ENCODE measurements around the gene NCF2.

The NCF2 gene

DNA sequence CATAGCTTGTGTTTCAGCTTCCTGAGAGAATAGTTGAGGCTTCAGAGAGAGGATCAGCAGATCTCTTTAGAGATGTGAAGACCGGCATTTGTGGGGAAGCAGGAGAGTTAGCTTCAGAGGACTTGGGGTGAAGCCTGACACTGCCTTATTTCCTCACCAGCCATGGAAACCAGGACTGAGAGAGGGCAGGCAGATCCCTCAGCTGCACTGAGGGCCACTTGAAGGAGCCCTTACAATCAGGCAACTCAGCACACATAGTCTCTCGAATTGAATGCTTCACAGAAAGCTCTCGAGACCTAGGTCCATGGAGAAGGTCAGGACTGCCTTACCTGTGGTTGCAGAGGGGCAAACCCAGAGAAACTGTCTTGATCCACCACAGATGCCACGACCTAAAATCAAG, 19.8 kb downstream of the NCF2 start:
- Histone ChIP-seq H3K4me1 (ENCODE audit: control insufficient read depth in 1 of 2, insufficient read depth in 2 of 2, low read length in 2 of 2) (peaks cover 7 to 18% of the 10 kb centered on the region in 2 experiments), H3K9me3 (ENCODE audit: insufficient read depth, low read depth, low read length) (no peaks in the 10 kb centered on the region), H2BK5ac (ENCODE audit: low read depth, low read length, poor library complexity) (no peak overlapping the region), H3K27me3 (ENCODE audit: insufficient read depth, low read length) (no peaks in the 10 kb centered on the region), H2AFZ (ENCODE audit: insufficient read depth, low read length, poor library complexity) (no peak overlapping the region), H4K12ac (ENCODE audit: low read depth, low read length) (no peak overlapping the region), H4K8ac (ENCODE audit: low read depth, low read length) (no peak overlapping the region), H3K79me1 (ENCODE audit: low read length) (peaks cover 12% of the 10 kb centered on the region), H3K27ac (ENCODE audit: low read depth, low read length) (no peak overlapping the region), H3K4me3 (ENCODE audit: low read depth, low read length) (no peak overlapping the region), H2BK120ac (ENCODE audit: insufficient read depth, low read length, poor library complexity) (peak overlapping the region; percentile 73), H2BK12ac (ENCODE audit: low read length) (peak overlapping the region; percentile 62), H3K36me3 (ENCODE audit: control insufficient read depth in 1 of 2, insufficient read depth in 2 of 2, low read length in 2 of 2) (peaks cover 2 to 3% of the 10 kb centered on the region in 2 experiments), H4K91ac (ENCODE audit: low read depth, low read length) (peak overlapping the region; percentile 45), H2AK5ac (ENCODE audit: low read length) (peak overlapping the region; percentile 7), H3K4ac (ENCODE audit: low read depth, low read length) (no peak overlapping the region), H3K14ac (ENCODE audit: low read length) (peak overlapping the region; percentile 9), H3K4me2 (ENCODE audit: low read length) (no peak overlapping the region), H3K18ac (ENCODE audit: low read length) (no peak overlapping the region), H3K9ac (ENCODE audit: low read length) (no peak overlapping the region), H3K79me2 (ENCODE audit: control insufficient read depth, insufficient read depth, low read length, poor library complexity) (no peaks in the 10 kb centered on the region), H3K23ac (ENCODE audit: low read length) (no peak overlapping the region)
- no CpG with 5 or more reads among the region's 4 CpGs for WGBS (ENCODE audit: extremely low coverage, insufficient coverage, insufficient read length)
- no peak for DNase-seq

DNA sequence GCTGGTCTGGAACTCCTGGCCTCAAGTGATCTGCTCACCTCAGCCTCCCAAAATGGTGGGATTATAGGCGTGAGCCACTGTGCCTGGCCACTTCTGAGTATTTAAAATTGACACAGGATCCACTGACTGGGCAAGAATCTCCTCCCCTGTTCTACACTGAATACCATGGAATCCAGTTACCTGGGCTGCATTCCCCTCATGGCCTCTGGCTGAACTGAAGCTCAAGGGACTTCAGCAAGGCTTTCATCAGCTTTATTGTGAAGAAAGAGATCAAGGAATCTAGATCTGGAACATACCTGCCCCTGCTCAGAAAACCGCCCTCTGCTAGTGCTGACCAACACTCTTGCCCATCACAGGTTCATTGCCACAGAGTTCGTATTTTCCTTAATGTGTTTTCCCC, 20.5 kb downstream of the NCF2 start:
- peak; percentile 39 to 80 for DNase-seq
- Histone ChIP-seq H3K4me1 (ENCODE audit: control insufficient read depth in 1 of 2, insufficient read depth in 2 of 2, low read length in 2 of 2) (peaks cover 7 to 18% of the 10 kb centered on the region in 2 experiments), H2AK5ac (ENCODE audit: low read length) (peak overlapping the region; percentile 18), H3K23ac (ENCODE audit: low read length) (no peak overlapping the region), H4K91ac (ENCODE audit: low read depth, low read length) (peak overlapping the region; percentile 45), H2AFZ (ENCODE audit: insufficient read depth, low read length, poor library complexity) (no peak overlapping the region), H3K36me3 (ENCODE audit: control insufficient read depth in 1 of 2, insufficient read depth in 2 of 2, low read length in 2 of 2) (peaks cover 2 to 4% of the 10 kb centered on the region in 2 experiments), H2BK12ac (ENCODE audit: low read length) (peak overlapping the region; percentile 62), H3K27ac (ENCODE audit: low read depth, low read length) (peak overlapping the region; percentile 19), H4K8ac (ENCODE audit: low read depth, low read length) (peak overlapping the region; percentile 43), H3K9ac (ENCODE audit: low read length) (no peak overlapping the region), H3K4me3 (ENCODE audit: low read depth, low read length) (no peak overlapping the region), H2BK5ac (ENCODE audit: low read depth, low read length, poor library complexity) (peak overlapping the region; percentile 23), H4K12ac (ENCODE audit: low read depth, low read length) (no peak overlapping the region), H3K79me1 (ENCODE audit: low read length) (peaks cover 12% of the 10 kb centered on the region), H3K14ac (ENCODE audit: low read length) (peak overlapping the region; percentile 30), H3K18ac (ENCODE audit: low read length) (no peak overlapping the region), H3K27me3 (ENCODE audit: insufficient read depth, low read length) (no peaks in the 10 kb centered on the region), H3K4ac (ENCODE audit: low read depth, low read length) (no peak overlapping the region), H3K79me2 (ENCODE audit: control insufficient read depth, insufficient read depth, low read length, poor library complexity) (no peaks in the 10 kb centered on the region), H3K4me2 (ENCODE audit: low read length) (no peak overlapping the region), H2BK120ac (ENCODE audit: insufficient read depth, low read length, poor library complexity) (peak overlapping the region; percentile 73), H3K9me3 (ENCODE audit: insufficient read depth, low read depth, low read length) (no peaks in the 10 kb centered on the region)
- WGBS (ENCODE audit: extremely low coverage, insufficient coverage, insufficient read length) = no CpG with 5 or more reads among the region's 3 CpGs

GRCh38 chr1:183569141-183569540, 21.1 kb downstream of the NCF2 start:
- no peak overlapping the region for H3K23ac ChIP-seq (ENCODE audit: low read length)
- no peak overlapping the region for H2AFZ ChIP-seq (ENCODE audit: insufficient read depth, low read length, poor library complexity)
- no peak overlapping the region for H3K14ac ChIP-seq (ENCODE audit: low read length)
- no peak overlapping the region for H4K12ac ChIP-seq (ENCODE audit: low read depth, low read length)
- peaks cover 2 to 4% of the 10 kb centered on the region in 2 experiments for H3K36me3 ChIP-seq (ENCODE audit: control insufficient read depth in 1 of 2, insufficient read depth in 2 of 2, low read length in 2 of 2)
- H2BK12ac ChIP-seq (ENCODE audit: low read length) = no peak overlapping the region
- no peak overlapping the region for H4K91ac ChIP-seq (ENCODE audit: low read depth, low read length)
- H3K79me1 ChIP-seq (ENCODE audit: low read length) = peaks cover 12% of the 10 kb centered on the region
- H2BK120ac ChIP-seq (ENCODE audit: insufficient read depth, low read length, poor library complexity) = no peak overlapping the region
- no peaks in the 10 kb centered on the region for H3K9me3 ChIP-seq (ENCODE audit: insufficient read depth, low read depth, low read length)
- no peaks in the 10 kb centered on the region for H3K27me3 ChIP-seq (ENCODE audit: insufficient read depth, low read length)
- H3K27ac ChIP-seq (ENCODE audit: low read depth, low read length) = peak overlapping the region; percentile 59
- H3K4me1 ChIP-seq (ENCODE audit: control insufficient read depth in 1 of 2, insufficient read depth in 2 of 2, low read length in 2 of 2) = peaks cover 7 to 18% of the 10 kb centered on the region in 2 experiments
- no peak overlapping the region for H3K4me3 ChIP-seq (ENCODE audit: low read depth, low read length)
- no peak overlapping the region for H3K4ac ChIP-seq (ENCODE audit: low read depth, low read length)
- no peak overlapping the region for H3K18ac ChIP-seq (ENCODE audit: low read length)
- no peak overlapping the region for H2BK5ac ChIP-seq (ENCODE audit: low read depth, low read length, poor library complexity)
- WGBS (ENCODE audit: extremely low coverage, insufficient coverage, insufficient read length) = no CpG with 5 or more reads among the region's 4 CpGs
- H3K79me2 ChIP-seq (ENCODE audit: control insufficient read depth, insufficient read depth, low read length, poor library complexity) = no peaks in the 10 kb centered on the region
- H2AK5ac ChIP-seq (ENCODE audit: low read length) = no peak overlapping the region
- DNase-seq = peak; percentile 37 to 73
- H3K9ac ChIP-seq (ENCODE audit: low read length) = no peak overlapping the region
- H3K4me2 ChIP-seq (ENCODE audit: low read length) = no peak overlapping the region
- H4K8ac ChIP-seq (ENCODE audit: low read depth, low read length) = no peak overlapping the region

DNA sequence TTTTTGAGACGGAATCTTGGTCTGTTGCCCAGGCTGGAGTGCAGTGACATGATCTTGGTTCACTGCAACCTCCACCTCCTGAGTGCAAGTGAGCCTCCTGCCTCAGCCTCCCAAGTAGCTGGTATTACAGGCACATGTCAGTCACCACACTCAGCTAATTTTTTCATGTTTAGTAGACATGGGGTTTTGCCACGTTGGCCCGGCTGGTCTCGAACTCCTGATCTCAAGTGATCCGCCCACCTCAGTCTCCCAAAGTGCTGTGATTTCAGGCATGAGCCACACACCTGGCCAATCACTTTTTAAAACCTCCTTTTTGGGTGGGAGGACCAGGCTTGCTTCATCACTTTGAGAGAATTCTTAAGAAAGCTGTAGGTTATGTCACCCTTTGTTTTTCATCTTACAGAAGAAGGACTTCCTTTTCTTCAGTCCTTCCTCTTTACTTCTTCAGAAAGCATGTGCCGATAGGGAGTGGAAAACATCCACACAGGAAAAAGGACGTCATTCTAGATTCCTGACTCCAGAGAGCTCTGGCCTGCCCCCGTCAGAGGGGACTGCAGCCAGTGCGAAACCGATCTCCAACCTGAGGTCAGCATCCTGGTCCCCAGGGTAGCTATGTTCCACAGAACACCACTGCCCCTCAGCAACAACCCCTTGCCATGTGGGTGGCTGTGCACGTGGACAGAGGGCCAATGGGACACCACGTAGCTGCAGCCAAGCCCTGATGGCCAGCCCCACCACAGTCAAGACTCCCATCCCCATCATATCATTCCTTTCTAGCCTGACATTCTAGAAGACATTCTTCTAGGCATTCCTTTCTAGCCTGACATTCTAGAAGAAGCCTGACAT, 21.9 kb downstream of the NCF2 start:
- H3K18ac ChIP-seq (ENCODE audit: low read length) = no peak overlapping the region
- peak overlapping the region; percentile 55 for H2BK5ac ChIP-seq (ENCODE audit: low read depth, low read length, poor library complexity)
- no CpG with 5 or more reads among the region's 12 CpGs for WGBS (ENCODE audit: extremely low coverage, insufficient coverage, insufficient read length)
- peaks cover 12% of the 10 kb centered on the region for H3K79me1 ChIP-seq (ENCODE audit: low read length)
- H3K79me2 ChIP-seq (ENCODE audit: control insufficient read depth, insufficient read depth, low read length, poor library complexity) = no peaks in the 10 kb centered on the region
- peak overlapping the region; percentile 9 for H3K4me2 ChIP-seq (ENCODE audit: low read length)
- H2AK5ac ChIP-seq (ENCODE audit: low read length) = peak overlapping the region; percentile 2
- no peak overlapping the region for H4K12ac ChIP-seq (ENCODE audit: low read depth, low read length)
- H4K8ac ChIP-seq (ENCODE audit: low read depth, low read length) = peak overlapping the region; percentile 12
- no peaks in the 10 kb centered on the region for H3K27me3 ChIP-seq (ENCODE audit: insufficient read depth, low read length)
- peaks cover 2 to 4% of the 10 kb centered on the region in 2 experiments for H3K36me3 ChIP-seq (ENCODE audit: control insufficient read depth in 1 of 2, insufficient read depth in 2 of 2, low read length in 2 of 2)
- H4K91ac ChIP-seq (ENCODE audit: low read depth, low read length) = peak overlapping the region; percentile 2
- H3K9me3 ChIP-seq (ENCODE audit: insufficient read depth, low read depth, low read length) = no peaks in the 10 kb centered on the region
- peak overlapping the region; percentile 11 for H2BK12ac ChIP-seq (ENCODE audit: low read length)
- no peak overlapping the region for H3K9ac ChIP-seq (ENCODE audit: low read length)
- peak; percentile 49 to 65 for DNase-seq
- H2BK120ac ChIP-seq (ENCODE audit: insufficient read depth, low read length, poor library complexity) = peak overlapping the region; percentile 9
- H3K14ac ChIP-seq (ENCODE audit: low read length) = peak overlapping the region; percentile 2
- H3K4me3 ChIP-seq (ENCODE audit: low read depth, low read length) = no peak overlapping the region
- H3K23ac ChIP-seq (ENCODE audit: low read length) = no peak overlapping the region
- peak overlapping the region; percentile 59 for H3K27ac ChIP-seq (ENCODE audit: low read depth, low read length)
- H3K4ac ChIP-seq (ENCODE audit: low read depth, low read length) = no peak overlapping the region
- no peak overlapping the region for H2AFZ ChIP-seq (ENCODE audit: insufficient read depth, low read length, poor library complexity)
- peaks cover 7 to 18% of the 10 kb centered on the region in 2 experiments for H3K4me1 ChIP-seq (ENCODE audit: control insufficient read depth in 1 of 2, insufficient read depth in 2 of 2, low read length in 2 of 2)

Measured in trophoblast cell (in vitro differentiated cells and primary cell).